Panc1 (cell line): Measurements from ENCODE around the gene TIMM17A.

ENCODE experiments used
- CTCF ChIP-seq: fragments of 450-650 bp; IDR thresholded peaks from 2 replicates; pipeline ENCODE4 v1.5.1; 2017; ENCODE audit warnings: mild to moderate bottlenecking
- POLR2AphosphoS5 ChIP-seq: IDR thresholded peaks from 2 replicates; pipeline ENCODE4 v1.6.1; 2012; ENCODE audit warnings: mild to moderate bottlenecking, low read depth, low read length, moderate library complexity
- SIN3A ChIP-seq: IDR thresholded peaks from 2 replicates; pipeline ENCODE4 v1.6.1; 2012; ENCODE audit warnings: low read depth, mild to moderate bottlenecking, low read length, moderate library complexity, borderline replicate concordance; ENCODE audit not compliant: insufficient read depth

- TF ChIP-seq CTCF (no peak), POLR2AphosphoS5 (no peak), SIN3A (no peak)
Observed at GRCh38 chr1:201958348-201958747, 3.0 kb downstream of the TIMM17A start.
